ENCODE data around the gene CST1. TPM values are rescaled to one million over a fixed set of nuclear protein-coding genes. Genes with fewer than 3 reads are reported as not detected.
"Not testable (repeated sequence)": the region's sequence is repeated elsewhere in the genome, so short reads cannot be mapped to it uniquely, and the experiment has no call there.

The CST1 gene
- total and polyA plus RNA-seq, 4 donors = not detected

- Histone ChIP-seq H3K9ac (ENCODE audit: insufficient read depth in 1 of 2, low read length in 2 of 2) (no peak overlapping the region), H3K4me3 (no peak overlapping the region), H3K9me3 (ENCODE audit: control insufficient read depth in 4 of 4, insufficient read depth in 3 of 4, low read length in 3 of 4) (peaks cover 0 to 2% (median 0%) of the 10 kb centered on the region in 4 donors), H3K4me1 (ENCODE audit: control insufficient read depth in 5 of 5, insufficient read depth in 5 of 5, low read length in 5 of 5) (peaks cover 0 to 6% (median 0%) of the 10 kb centered on the region in 5 donors), H3K36me3 (ENCODE audit: control insufficient read depth in 4 of 4, insufficient read depth in 4 of 4, low read length in 4 of 4) (no peaks in the 10 kb centered on the region), H3K27me3 (ENCODE audit: control insufficient read depth in 3 of 3, insufficient read depth in 3 of 3, low read length in 2 of 3) (no peaks in the 10 kb centered on the region), H3K27ac (ENCODE audit: low read depth in 1 of 2, low read length in 1 of 2) (no peak overlapping the region)
- ATAC-seq (ENCODE audit: insufficient read depth, low FRiP score) (no peak), DNase-seq (no peak)
- no peak for TF ChIP-seq CTCF (IDR thresholded peaks at IDR 0.05; ENCODE audit: control extremely low read depth, extremely low read depth)
- WGBS, 2 donors = 82 to 89% methylated on average over 11 of the region's 11 CpGs
Measured at GRCh38 chr20:23752481-23753193, 1.9 kb upstream of the CST1 start.

DNA sequence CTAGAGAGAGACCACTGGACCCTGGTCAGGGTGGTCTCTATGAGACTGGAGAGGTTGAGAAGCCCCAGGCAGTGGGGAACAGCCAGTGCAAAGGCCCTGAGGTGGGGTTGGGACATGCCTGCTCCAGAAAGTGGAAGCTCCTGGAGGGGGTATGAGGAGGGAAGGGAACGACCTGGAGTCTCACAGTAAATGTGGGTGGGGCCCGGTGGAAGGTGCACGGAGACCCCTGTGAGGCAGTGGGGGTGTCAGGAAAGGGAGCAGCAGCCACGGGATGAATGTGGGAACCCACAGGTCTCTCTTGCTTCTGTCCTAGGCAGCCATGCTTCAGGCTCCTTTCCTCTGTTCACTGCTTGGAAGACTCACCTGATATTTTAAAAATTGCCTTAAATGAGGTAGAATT is 1.3 kb upstream of the CST1 start:
- no peak for TF ChIP-seq CTCF (IDR thresholded peaks at IDR 0.05; ENCODE audit: control extremely low read depth, extremely low read depth)
- no peak overlapping the region for H3K9ac ChIP-seq (ENCODE audit: insufficient read depth in 1 of 2, low read length in 2 of 2)
- peaks cover 0 to 2% (median 0%) of the 10 kb centered on the region in 4 donors for H3K9me3 ChIP-seq (ENCODE audit: control insufficient read depth in 4 of 4, insufficient read depth in 3 of 4, low read length in 3 of 4)
- no peak overlapping the region for H3K27ac ChIP-seq (ENCODE audit: low read depth in 1 of 2, low read length in 1 of 2)
- DNase-seq (no peak), ATAC-seq (ENCODE audit: insufficient read depth, low FRiP score) (no peak)
- H3K4me1 ChIP-seq (ENCODE audit: control insufficient read depth in 5 of 5, insufficient read depth in 5 of 5, low read length in 5 of 5) = peaks cover 0 to 6% (median 0%) of the 10 kb centered on the region in 5 donors
- no peaks in the 10 kb centered on the region for H3K36me3 ChIP-seq (ENCODE audit: control insufficient read depth in 4 of 4, insufficient read depth in 4 of 4, low read length in 4 of 4)
- no peaks in the 10 kb centered on the region for H3K27me3 ChIP-seq (ENCODE audit: control insufficient read depth in 3 of 3, insufficient read depth in 3 of 3, low read length in 2 of 3)
- WGBS, 2 donors = 84 to 89% methylated on average over 4 of the region's 4 CpGs
- H3K4me3 ChIP-seq = no peak overlapping the region

GRCh38 chr20:23749746-23750145 is 989 bp downstream of the CST1 start:
- Histone ChIP-seq H3K27me3 (ENCODE audit: control insufficient read depth in 3 of 3, insufficient read depth in 3 of 3, low read length in 2 of 3) (no peaks in the 10 kb centered on the region), H3K4me3 (no peak overlapping the region), H3K27ac (ENCODE audit: low read depth in 1 of 2, low read length in 1 of 2) (no peak overlapping the region), H3K4me1 (ENCODE audit: control insufficient read depth in 5 of 5, insufficient read depth in 5 of 5, low read length in 5 of 5) (peaks cover 0 to 5% (median 0%) of the 10 kb centered on the region in 5 donors), H3K36me3 (ENCODE audit: control insufficient read depth in 4 of 4, insufficient read depth in 4 of 4, low read length in 4 of 4) (no peaks in the 10 kb centered on the region), H3K9ac (ENCODE audit: insufficient read depth in 1 of 2, low read length in 2 of 2) (no peak overlapping the region), H3K9me3 (ENCODE audit: control insufficient read depth in 4 of 4, insufficient read depth in 3 of 4, low read length in 3 of 4) (peaks cover 0 to 2% (median 0%) of the 10 kb centered on the region in 4 donors)
- ATAC-seq (ENCODE audit: insufficient read depth, low FRiP score) (no peak), DNase-seq (no peak)
- WGBS, 2 donors = 89 to 90% methylated on average over 5 of the region's 5 CpGs
- no peak for TF ChIP-seq CTCF (IDR thresholded peaks at IDR 0.05; ENCODE audit: control extremely low read depth, extremely low read depth)

GRCh38 chr20:23748975-23749374 is 1.8 kb downstream of the CST1 start:
- not testable (repeated sequence) for H3K27me3 ChIP-seq (ENCODE audit: control insufficient read depth in 3 of 3, insufficient read depth in 3 of 3, low read length in 2 of 3); H3K27ac ChIP-seq (ENCODE audit: low read depth in 1 of 2, low read length in 1 of 2); DNase-seq; H3K9ac ChIP-seq (ENCODE audit: insufficient read depth in 1 of 2, low read length in 2 of 2); H3K4me3 ChIP-seq; H3K36me3 ChIP-seq (ENCODE audit: control insufficient read depth in 4 of 4, insufficient read depth in 4 of 4, low read length in 4 of 4); ATAC-seq (ENCODE audit: insufficient read depth, low FRiP score); H3K4me1 ChIP-seq (ENCODE audit: control insufficient read depth in 5 of 5, insufficient read depth in 5 of 5, low read length in 5 of 5); H3K9me3 ChIP-seq (ENCODE audit: control insufficient read depth in 4 of 4, insufficient read depth in 3 of 4, low read length in 3 of 4)
- 88 to 94% methylated on average over 10 of the region's 10 CpGs for WGBS, 2 donors

DNA sequence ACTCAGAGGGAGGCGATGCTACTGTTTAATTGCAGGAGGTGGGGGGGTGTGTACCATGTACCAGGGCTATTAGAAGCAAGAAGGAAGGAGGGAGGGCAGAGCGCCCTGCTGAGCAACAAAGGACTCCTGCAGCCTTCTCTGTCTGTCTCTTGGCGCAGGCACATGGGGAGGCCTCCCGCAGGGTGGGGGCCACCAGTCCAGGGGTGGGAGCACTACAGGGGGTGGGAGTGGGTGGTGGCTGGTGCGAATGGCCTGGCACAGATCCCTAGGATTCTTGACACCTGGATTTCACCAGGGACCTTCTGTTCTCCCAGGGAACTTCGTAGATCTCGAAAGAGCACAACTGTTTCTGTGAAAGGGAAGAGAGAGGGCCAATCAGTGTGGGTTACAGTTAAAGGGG is 3.2 kb downstream of the CST1 start:
- not testable (repeated sequence) for DNase-seq; H3K36me3 ChIP-seq (ENCODE audit: control insufficient read depth in 4 of 4, insufficient read depth in 4 of 4, low read length in 4 of 4); H3K4me1 ChIP-seq (ENCODE audit: control insufficient read depth in 5 of 5, insufficient read depth in 5 of 5, low read length in 5 of 5); H3K27ac ChIP-seq (ENCODE audit: low read depth in 1 of 2, low read length in 1 of 2); H3K4me3 ChIP-seq; ATAC-seq (ENCODE audit: insufficient read depth, low FRiP score); H3K27me3 ChIP-seq (ENCODE audit: control insufficient read depth in 3 of 3, insufficient read depth in 3 of 3, low read length in 2 of 3); H3K9ac ChIP-seq (ENCODE audit: insufficient read depth in 1 of 2, low read length in 2 of 2); H3K9me3 ChIP-seq (ENCODE audit: control insufficient read depth in 4 of 4, insufficient read depth in 3 of 4, low read length in 3 of 4)
- 73 to 80% methylated on average over 6 to 7 of the region's 7 CpGs for WGBS, 2 donors

GRCh38 chr20:23747092-23747491 is 3.6 kb downstream of the CST1 start:
- not testable (repeated sequence) for H3K27ac ChIP-seq (ENCODE audit: low read depth in 1 of 2, low read length in 1 of 2); H3K9me3 ChIP-seq (ENCODE audit: control insufficient read depth in 4 of 4, insufficient read depth in 3 of 4, low read length in 3 of 4); H3K4me1 ChIP-seq (ENCODE audit: control insufficient read depth in 5 of 5, insufficient read depth in 5 of 5, low read length in 5 of 5); H3K27me3 ChIP-seq (ENCODE audit: control insufficient read depth in 3 of 3, insufficient read depth in 3 of 3, low read length in 2 of 3); H3K4me3 ChIP-seq; H3K9ac ChIP-seq (ENCODE audit: insufficient read depth in 1 of 2, low read length in 2 of 2); H3K36me3 ChIP-seq (ENCODE audit: control insufficient read depth in 4 of 4, insufficient read depth in 4 of 4, low read length in 4 of 4); DNase-seq; ATAC-seq (ENCODE audit: insufficient read depth, low FRiP score)
- WGBS, 2 donors = 87 to 88% methylated on average over 4 of the region's 4 CpGs

Measured in lung (tissue), 12 donors.